Stimulated activated CD4-positive, alpha-beta T cell treated with anti-CD3 and anti-CD28 coated beads, Interleukin-15, amount 100 ng/mL, for 1 hour (primary cell): ENCODE measurements around the gene FAM177A1.
A peak's percentile ranks its signal among the peaks of the same experiment; 100 is the strongest.
"Not testable (repeated sequence)": the region's sequence is repeated elsewhere in the genome, so short reads cannot be mapped to it uniquely, and the experiment has no call there.

ENCODE experiments used
- DNase-seq, 2 donors: peaks; one replicate each; pipeline ENCODE4 v3.0.0-alpha.2; 2020; ENCODE audit warnings: low read depth in 1 of 2, low spot score in 1 of 2

FAM177A1 gene

DNA sequence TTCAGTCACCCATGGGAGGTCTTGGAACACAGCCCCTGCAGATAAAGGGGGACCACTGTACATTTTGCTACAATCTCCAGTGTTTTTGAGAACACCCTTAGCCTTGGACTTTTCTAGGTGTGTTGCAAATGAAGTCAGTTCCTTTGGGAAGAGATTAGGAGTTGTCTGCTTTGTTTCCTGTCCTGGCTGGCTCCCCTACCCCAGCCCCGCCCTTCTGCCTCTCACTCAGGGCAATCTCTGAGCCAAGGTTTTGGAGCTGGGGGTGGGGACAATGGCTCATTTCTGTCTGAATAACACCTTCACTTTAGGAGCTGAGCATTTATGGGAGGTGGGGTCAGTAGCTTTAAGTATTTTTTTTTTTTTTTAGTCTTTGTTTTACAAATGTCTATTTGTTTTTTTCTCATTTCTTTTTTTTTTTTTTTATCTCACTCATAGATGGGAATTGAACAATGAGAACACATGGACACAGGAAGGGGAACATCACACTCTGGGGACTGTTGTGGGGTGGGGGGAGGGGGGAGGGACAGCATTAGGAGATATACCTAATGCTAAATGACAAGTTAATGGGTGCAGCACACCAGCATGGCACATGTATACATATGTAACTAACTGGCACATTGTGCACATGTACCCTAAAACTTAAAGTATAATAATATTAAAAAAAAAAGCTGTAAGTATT is 15.2 kb downstream of the FAM177A1 start:
- DNase-seq: not testable (repeated sequence)

DNA sequence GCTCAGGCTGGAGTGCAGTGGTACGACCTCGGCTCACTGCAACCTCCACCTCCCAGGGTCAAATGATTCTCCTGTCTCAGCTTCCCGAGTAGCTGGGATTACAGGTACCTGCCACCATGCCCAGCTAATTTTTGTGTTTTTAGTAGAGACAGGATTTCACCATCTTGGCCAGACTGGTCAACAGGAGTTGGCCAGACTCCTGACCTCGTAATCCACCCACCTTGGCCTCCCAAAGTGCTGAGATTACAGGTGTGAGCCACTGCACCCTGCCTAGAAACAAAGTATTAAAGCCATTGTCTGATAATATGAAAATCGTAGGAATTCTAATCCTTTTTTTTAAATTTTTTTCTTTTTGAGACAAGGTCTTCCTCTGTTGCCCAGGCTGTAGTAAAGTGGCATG is 19.7 kb downstream of the FAM177A1 start:
- DNase-seq: not testable (repeated sequence)

DNA sequence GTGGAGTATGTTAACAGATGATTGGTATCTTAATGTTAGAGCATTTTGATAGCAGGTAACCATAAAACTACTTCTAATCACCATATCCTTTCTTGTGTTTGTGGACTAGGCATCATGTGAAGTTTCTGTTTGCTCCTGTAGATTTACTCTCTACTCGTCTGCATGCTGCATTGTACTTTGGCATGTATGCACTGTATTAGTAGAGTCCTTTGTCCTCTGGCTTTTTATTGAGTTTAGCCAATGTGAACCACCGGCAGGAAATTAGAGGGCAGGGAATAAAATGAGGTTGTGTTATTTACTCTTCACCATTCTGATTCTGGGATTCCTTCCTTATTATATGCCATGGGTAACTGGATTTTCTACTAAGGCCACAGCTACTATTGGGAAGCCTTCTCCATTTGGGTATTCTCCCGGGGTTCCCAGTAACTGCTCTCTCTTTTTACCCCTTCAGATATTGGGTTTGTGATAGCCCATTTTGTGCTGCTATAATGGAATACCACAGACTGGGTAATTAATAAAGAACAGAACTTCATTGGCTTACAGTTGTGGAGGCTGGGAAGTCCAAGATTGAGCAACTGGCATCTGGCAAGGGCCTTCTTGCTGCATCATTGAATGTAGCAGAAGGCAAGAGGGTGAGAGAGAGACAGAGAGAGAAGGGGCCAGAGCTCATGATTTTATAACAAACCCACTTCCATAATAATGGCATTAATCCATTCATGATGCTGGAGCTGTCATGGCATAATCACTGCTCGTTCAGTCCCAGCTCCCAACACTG is 22.4 kb downstream of the FAM177A1 start:
- no peak for DNase-seq

DNA sequence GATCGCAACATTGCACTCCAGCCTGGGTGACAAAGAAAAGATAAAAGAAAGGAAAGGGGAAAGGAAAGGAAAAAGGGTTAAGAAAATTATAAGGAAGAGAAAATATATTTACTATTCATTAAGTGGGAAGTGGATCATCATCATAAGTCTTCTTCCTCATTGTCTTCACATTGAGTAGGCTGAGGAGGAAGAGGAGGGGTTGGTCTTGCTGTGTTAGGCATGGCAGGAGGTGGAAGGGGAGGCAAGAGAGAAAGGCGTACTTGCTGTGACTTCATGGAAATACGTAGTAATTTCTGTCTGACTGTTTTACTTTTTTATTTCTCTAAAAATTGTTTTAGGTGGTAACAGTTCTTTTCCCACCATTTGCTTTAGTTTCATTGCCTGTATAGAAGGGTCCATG is 26.2 kb downstream of the FAM177A1 start:
- DNase-seq: no peak

DNA sequence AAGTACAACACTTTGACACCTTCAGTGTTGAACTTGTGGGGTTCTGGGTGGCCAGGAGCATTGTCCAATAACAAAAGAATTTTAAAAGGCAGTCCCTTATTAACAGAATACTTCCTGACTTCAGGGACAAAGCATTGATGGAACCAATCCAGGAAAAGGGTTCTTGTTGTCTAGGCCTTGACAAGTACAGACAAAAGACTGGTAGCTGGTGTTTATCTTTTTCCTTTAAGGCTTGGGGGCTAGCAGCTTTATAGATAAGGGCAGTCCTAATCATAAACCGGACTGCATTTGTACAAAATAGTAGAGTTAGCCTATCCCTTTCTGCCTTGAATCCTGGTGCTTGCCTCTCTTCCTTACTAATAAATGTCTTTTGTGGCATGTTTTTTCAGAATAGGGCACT is 27.4 kb downstream of the FAM177A1 start:
- no peak for DNase-seq

DNA sequence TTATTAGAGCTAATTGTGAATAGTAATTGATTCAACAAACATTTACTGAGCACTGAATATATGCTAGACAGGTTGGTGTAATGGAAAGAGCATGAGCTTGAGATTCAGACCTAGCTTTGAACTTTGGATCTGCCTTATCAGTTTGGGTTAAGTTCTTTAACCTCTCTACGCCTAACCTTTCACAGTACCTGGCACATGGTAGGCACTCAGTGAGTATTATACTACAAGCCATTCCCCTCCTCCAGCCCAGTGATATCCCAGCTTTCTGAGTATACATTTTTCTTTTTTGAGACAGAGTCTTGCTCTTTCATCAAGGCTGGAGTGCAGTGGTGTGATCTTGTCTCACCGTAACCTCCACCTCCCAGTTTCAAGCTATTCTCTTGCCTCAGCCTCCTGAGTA is 32.0 kb downstream of the FAM177A1 start:
- DNase-seq: no peak

DNA sequence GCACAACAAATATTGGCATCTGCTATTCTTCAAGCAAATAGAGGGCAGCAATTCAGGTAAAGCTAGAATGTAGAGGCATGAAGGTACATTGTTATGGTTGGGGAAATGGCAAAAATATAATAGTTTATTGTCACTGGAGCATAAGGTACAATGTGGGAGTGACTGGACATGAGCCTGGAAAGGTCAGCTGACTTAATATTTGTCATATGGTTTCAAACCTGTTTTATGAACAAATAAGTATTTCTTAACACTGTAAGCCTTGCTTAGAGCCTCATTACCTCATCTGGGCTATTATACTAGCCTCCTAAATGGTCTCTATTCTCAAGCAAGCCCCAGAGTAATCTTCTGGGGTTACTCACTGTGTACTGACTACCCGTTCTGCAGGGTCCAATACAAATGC is 33.7 kb downstream of the FAM177A1 start:
- no peak for DNase-seq

DNA sequence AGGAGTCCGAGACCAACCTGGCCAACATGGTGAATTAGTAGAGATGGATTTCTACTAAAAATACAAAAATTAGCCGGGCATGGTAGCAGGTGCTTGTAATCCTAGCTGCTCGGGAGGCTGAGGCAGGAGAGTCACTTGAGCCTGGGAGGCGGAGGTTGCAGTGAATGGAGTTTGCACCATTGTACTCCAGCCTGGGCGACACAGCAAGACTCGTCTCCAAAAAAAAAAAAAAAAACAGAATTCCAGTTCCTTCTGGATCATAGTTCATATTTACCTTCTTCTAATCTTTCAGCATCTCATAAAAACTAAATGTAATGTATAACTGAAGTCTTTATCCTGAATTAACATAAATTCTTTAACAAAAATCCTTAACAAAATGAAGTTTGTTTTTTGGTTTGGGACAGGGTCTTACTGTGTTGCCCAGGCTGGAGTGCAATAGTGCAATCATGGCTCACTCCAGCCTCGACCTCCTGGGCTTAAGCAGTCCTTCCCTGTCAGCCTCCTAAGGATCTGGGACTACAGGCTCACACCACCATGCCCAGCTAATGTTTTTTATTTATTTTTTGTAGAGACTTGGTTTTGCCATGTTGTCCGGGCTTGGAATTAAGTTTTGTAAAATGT is 37.6 kb downstream of the FAM177A1 start:
- DNase-seq: no peak

DNA sequence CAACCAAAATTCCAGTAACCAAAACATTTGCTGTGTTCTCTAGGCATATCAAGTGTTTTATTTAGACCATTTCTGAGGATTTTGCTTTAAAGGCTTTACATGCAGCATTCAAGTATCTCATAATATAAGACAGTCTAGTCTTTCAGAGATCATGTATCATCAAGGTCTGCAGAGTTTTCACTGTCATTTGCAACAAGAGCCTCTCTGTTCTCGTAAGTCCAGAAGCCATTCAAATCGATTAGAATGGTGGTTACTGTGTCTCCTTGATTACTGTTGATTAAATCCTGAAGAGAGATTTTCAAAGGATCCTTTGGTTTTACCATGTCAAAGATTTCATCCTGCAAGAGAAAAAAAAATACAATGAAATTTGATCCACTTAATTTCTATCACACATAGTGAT is 39.4 kb downstream of the FAM177A1 start:
- DNase-seq: no peak

DNA sequence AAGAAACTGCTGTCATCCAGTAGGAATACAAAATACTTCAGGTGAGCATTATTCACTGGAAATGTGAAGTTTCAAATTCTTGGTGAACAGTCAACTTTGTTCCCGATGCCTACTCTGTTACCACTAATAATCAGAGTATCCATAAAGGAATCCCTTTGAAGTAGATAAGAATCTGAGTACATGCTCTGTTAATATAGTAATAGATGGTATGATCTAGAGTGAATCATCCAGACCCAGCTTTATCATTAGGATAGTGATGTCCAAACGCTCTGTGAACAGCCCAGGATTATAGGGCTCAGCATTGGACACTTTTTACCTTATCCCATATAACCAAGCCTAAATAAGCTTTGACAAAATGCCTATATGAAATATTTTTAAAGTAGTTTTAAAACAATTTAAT is 42.4 kb downstream of the FAM177A1 start:
- DNase-seq: no peak

DNA sequence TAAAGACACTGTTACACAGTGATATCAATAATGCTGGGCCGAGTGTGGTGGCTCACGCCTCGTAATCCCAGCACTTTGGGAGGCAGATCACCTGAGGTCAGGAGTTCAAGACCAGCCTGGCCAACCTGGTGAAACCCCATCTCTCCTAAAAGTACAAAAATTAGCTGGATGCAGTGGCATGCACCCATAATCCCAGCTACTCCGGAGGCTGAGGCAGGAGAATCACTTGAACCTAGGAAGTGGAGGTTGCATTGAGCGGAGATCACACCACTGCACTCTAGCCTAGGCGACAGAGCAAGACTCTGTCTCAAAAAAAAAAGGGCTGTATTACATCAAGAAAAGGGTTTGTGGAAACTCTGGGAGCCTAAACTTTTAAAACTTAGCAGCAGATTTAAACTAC is 48.6 kb downstream of the FAM177A1 start:
- not testable (repeated sequence) for DNase-seq

DNA sequence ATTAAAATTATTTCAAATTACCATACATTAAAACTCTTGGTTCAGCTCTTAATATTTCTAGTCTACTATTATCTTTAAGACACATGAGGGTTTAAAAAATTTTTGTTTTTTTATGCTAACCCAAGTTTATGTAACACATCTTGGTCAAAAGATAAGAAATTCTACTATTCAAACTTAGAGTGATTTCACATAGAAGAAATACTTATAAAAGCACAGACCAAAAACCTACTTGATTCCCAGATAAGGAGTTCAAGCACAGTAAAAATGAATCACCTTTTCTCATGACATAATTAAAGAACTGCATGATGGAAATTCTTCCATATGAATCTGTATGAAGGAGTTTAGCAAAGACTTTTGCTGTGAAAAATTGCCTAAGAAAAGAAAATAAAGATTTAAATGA is 61.8 kb downstream of the FAM177A1 start:
- no peak for DNase-seq

DNA sequence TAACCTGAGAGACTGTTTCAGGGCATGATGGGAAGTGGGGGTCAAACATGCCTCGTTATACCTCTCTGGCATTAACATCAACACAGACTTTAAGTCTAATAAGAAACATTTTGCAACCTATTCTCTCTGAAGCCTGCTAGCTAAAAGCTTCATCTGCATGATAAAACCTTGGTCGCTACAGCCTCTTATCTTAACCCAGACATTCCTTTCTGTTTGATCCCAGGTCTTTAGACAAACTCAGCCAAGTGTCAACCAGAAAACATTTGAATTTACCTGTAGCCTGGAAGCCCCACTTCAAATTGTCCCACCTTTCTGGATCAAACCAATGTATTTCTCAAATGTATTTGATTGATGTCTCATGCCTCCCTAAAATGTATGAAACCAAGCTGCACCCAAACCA is 66.6 kb downstream of the FAM177A1 start:
- DNase-seq: no peak

DNA sequence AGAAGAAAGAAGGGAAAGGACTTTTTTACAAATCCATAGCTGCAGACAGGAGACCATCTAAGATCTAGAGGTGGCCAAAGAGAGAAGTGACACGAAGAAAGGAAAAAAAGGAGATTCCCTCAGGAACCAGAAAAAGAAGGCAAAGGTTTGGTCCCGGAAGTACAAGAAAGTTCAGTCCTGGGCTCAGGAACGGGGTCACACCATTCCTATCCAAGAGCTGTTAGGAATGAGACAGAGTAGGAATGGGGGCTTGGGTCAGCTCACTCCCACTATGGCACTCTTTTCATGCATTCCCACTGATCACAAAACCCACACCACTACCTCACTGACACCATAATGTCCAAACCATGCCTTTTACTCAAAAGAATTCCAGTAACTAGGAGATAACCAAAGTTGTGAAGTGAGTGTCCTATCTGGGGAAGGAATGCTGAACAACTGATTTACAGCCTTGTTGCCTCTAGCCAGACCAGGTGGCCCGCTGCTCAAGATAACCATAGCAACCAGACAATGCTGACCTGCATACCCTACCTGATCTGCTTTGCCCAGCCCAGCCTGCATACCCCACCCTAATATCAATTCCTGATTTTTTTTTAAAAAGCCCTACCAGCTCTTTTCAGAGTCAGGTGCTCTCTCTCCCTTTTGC is 67.4 kb downstream of the FAM177A1 start:
- DNase-seq: no peak

DNA sequence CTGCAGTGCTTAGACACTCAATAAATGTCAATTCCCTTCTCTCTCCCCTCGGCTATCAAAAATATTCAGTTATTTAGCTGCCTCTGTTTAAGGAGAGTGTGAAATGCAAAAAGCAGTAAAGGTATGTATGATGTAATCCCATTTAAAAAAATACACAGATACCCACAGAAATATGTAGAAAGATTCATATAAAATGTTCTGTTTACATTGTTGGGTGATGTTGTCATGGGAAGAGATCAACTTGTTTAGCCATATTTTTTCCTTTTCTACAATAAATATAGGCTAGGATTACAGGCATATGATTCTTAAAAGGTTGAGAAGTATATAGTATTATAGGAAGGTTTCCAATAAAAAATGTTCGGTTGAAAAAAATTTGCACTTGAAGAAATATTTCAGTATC is 68.0 kb downstream of the FAM177A1 start:
- DNase-seq: no peak

DNA sequence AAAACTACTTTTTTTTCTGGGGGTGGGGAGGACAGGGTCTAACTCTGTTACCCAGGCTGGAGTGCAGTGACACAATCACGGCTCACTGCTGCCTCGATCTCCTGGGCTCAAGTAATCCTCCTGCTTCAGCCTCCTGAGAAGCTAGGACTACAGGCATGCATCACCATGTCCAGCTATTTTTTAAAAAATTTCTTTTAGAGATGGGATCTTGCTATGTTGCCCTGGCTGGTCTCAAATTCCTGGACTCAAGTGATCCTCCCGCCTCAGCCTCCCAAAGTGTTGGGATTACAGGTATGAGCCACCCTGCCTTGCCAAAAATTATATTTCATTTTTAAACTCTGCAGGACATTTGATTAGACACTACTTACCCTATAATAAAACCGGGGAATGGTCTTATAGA is 70.2 kb downstream of the FAM177A1 start:
- DNase-seq: no peak

DNA sequence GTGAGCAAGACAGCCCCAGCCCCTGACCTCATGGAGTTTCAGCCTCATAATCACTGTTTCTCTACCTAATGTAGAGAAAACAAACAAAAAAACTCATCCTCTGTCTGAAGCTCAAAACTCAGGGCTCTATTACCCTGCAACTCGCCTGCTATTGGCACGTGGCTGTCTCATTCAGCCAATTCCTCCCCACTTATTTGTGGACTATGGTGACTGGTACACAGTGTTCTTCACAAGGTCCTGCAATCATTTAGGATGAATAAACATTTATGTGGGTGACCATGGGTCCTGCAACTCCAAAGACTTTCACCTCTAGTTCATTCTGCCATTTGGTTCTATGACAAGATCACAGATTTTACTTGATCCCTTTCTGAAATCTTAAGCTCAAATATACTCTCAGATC is 71.0 kb downstream of the FAM177A1 start:
- DNase-seq: no peak

DNA sequence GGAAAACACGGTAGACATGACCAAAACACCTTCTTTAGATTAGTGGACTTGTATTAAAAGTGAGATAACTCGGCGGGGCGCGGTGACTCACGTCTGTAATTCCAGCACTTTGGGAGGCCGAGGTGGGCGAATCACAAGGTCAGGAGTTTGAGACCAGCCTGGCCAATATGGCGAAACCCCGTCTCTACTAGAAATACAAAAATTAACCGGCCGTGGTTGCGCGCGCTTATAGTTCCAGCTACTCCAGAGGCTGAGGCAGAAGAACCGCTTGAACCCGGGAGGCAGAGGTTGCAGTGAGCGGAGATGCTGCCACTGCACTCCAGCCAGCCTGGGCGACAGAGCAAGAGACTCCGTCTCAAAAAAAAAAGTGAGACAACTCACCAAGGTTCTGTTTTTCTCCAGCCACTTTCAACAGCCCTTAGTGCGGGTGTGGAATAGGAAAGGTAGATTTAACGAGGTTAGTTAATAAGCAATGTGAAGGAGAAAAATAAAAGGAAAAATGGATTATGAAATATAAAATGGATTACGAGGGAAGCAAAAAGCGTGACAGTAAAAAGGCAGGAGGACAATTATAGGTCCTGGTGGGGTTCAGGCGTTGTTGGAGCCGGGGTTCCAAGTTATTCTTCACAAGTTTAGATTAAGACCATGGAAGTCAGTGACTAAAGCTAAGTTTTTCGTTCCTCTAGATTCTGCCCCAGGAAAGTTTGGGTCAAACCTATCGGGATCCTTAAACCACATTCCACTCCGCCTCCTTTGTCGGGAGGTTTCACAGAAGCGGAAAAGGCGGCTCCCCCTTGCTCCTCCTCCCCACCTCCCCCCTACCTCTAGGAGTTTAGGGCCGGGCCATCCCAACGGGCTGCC is 75.2 kb downstream of the FAM177A1 start:
- DNase-seq: no peak

DNA sequence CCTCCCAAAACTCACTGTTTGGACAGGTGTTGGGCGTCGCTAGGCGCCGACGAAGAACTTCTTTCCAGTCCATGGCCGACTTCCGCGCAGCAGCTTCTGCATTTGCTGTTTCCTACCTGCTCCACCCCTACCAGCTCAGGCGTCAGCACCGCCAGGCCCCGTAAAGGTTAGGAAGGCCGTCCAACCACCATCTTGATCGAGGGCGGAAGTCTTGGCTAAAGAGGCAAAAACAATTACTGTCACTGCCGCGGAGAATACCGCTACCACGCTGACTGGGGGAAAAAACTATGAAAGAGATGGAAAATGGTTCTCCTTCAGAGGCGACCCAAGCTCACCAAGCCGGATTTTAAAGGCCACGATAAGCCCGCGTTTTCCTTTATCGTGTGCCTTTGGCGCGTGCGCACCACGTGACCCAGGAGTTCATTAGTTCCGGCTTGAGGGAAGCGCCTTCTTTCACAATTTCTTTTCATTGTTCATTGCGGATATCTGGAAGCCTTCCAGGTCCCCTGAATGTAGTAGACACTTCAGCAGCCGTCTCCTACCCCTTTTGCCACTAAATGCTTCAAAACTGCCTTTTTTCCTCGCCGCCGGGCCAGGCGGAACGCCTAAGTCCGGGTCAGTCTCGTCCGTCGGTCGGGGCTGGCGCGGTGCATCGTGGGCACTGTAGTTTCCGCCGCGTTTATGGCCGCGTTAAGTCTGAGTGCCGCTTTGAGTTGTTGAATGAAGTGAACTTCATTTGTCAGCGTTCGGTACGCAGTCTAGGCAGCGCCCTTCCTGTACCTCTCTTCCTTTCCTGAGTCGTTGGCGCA is 76.0 kb downstream of the FAM177A1 start, which contains the start of the genes PPP2R3C and PRORP:
Gene PPP2R3C (minus strand): TSS at position 104 of the 809 bp plus-strand sequence. CDS start 31 bp downstream, at position 73.
Gene PRORP (plus strand): TSS at position 666 of the 809 bp plus-strand sequence. CDS start 694 bp downstream, outside the sequence.
- peak; percentile 71 to 76 for DNase-seq
